ENCODE measurements around the gene CCNO.

Gene CCNO

DNA sequence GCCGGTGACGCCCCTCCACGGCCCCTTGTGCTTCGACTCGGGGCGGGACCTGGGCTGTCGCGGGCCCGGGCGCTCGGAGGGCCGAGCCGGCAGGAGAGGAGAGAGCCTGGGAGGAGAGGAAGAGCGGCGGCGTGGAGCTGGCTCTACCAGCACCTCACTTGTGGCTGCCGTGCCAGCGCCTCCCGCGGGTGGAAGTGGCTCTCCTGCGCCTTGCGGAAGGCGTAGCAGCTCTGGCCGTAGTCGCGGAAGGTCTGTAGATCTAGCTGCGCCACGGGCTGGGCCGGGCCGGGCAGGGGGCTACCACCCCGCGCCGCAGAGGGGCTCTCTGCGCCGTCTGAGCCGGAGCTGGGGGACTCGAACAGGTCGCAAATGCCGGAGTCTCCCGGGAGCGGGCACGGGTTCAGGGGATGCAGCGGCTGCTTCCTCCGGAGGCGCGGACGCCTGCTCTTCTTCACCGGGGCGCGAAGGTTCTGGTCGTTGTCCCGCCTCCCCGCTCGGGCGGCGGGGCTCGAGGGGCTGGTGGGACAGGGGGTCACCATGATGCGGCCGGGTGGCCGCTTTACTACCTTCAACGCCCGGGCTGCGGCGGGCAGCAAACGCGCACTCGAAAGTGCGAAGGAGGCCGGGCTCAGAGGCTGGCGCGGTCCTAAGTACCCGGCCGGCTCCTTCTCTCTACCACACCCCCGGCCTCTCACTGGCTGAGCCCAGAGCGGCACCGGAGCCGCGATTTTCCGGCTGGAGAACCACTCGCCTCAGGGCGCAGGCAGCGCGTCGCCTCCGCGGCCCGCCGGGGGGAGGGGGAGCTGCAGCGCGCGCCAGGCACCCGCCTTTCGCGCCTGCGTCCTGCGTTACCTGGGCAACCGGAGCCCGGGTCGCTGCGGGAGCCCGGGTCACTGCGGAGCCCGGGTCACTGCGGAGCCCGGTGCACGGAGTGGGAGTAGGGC, at the start of gene CCNO:
TSS of gene CCNO (minus strand) at position 624 of the 944 bp plus-strand sequence. CDS start at position 539, 85 bp downstream.
- peak; percentile 69 for DNase-seq

- no peak for DNase-seq
Measured at GRCh38 chr5:55278778-55279177, 45.4 kb upstream of the CCNO start.

- no peak for DNase-seq
Measured at GRCh38 chr5:55276771-55277170, 43.4 kb upstream of the CCNO start.

DNA sequence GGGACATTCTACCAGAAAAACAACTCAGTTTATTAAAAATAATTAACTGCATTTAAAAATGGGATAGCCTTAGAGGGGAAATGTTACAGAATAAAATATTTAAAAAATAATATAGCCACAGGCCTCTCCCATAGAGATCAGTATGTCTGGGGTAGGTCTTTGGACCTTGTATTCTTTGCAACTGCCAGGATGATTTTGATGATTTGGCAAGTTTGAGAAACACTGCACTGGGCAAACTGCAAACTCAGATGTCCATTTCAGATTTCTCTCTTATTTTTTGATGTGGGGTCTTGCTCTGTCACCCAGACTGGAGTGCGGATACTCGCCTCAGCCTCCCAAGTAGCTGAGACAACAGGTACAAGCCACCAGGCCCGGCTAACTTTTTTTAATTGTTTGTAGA, 24.9 kb upstream of the CCNO start:
- DNase-seq, result no peak

DNA sequence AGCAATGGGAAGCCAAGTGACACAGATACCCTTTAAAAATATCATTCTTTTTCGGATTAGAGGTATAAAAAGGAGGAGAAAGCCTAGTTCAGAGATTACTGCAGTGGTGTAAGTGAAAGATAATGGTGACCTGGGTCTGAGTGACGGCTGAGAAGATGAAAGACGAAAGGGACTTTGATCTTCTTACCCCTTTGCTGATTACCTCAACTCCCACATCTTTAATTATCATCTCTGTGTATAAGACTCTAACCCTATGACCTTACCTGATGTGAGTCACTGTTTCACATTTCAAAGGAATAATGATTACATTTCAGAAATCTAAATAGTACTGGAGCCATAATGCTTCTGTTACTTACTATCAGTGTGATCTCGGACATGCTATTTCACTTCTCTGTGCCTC, 21.4 kb upstream of the CCNO start:
- DNase-seq, result no peak

DNA sequence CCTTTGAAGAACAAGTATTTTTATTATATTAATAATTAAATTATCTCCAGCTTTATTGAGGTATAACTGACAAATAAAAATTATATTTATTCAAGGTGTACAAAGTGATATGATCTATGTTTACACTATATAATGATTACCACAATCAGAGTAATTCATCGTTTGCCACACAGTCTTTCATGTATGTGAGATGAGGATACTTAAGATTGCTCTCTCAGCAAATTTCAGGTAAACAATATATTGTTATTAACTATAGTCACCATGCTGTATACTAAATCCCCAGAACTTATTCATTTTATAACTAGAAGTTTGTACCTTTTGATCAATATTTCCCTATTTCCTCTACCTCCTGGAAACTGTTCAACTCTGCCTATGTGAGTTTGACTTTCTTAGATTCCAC, 16.7 kb upstream of the CCNO start:
- DNase-seq, result no peak

- DNase-seq, result no peak
Measured at GRCh38 chr5:55241746-55242145, 8.3 kb upstream of the CCNO start.

DNA sequence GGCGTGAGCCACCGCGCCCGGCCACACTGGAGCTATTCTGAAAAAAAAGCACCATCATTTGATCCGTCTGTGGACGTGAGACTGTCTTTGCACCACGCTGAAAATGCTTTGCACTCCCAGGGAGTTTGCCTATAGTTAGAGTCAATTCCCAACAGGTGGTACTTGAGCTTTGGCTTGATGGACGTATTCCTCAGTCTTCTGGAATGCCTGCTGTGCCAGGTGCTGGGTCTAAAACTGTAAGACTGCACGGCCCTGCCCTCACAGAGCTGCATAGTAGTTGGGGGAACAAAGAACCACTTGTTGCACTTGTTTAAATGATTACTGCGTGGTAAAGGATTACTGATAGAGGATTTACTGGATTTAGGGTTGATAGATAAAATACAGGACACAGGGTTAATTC, 3.4 kb upstream of the CCNO start:
- no peak for DNase-seq

DNA sequence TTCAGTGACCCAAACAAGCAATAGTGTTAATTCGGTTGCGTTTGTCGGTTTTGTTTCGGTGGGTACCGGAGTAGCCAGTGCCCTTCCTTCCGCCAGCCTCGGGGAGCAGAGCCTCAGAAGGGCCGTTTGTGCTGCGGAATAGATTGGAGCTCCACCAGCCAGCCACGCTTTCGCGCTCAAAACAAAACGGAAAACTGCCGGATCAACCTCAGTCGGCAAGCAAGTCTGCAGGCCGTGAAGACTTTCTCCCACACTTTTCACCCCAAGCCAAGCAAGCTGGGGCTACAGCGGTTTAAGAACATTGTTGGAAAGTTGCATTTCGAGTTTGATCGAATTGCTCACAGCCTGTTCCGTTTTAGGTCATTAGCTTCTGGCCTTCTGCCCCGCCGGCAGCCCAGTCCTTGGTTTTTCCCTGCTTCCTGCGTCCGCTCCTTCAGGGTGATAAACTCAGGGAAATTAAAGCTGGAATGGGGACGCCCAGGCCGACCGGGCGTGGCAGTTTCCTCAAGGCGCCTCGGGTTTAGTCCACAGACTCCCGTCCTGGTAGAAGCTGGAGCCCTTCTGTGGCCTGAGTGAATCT, 803 bp upstream of the CCNO start:
- DNase-seq, result no peak

GRCh38 chr5:55232271-55232984, 980 bp downstream of the CCNO start:
- no peak for DNase-seq

DNA sequence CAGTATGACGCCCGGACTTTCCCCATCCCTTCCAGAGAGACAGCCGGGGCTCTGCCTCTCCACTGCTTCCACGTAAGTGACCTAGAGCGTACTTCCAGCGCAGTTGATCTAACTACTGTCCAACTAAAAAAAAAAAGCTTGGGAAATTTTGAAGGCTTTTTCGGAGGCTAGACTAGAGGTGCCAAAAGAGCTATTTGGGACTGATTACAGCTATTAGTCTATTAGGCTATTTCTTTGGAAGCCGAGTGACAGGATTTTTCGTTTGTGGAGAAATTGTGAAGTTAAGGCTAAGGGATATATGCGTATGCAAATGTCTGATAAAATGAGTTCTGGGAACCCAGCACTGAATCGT, 1.5 kb downstream of the CCNO start:
- no peak for DNase-seq

DNA sequence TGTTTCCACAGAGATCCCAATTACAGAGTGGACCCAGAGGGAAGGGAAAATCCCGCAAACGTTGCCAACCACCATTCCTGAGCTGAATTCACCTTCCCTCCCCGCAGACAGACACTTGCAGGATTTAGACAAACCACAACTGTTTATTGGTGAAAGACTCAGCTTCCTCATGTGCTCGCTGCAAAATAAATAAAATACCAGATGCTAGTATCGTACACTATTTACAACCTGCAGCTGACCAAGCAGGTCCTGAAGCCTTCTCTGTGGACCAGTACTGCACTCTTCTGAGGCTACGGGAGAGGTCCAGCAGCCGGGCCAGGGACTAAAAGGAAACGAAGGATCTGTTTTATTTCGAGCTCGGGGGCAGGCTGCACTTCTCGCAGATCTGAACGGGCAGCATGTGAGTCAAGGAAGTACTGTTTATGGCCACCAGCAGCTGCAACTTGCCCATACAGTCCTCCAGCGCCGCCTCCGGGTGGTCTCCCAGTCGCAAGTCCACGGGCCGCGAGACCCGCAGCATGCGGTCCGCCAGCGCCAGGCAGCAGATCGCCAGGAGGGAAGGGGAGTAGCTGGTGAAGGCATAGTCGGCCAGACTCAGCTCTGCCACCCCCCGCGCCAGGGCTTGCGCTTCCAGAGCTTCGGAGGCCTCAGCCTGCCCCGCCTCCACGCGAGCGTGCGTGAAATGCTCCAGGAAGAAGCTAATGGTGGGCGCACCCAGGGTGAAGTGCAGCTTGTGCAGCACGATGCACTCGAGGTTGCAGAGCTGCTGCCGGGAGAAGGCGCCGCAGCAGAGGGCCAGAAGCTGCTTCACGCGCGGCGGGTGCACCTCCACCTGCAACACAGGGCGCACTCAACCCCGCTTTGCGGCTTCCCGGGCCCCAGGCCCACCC, 2.1 kb downstream of the CCNO start:
- DNase-seq, result peak; percentile 42

DNA sequence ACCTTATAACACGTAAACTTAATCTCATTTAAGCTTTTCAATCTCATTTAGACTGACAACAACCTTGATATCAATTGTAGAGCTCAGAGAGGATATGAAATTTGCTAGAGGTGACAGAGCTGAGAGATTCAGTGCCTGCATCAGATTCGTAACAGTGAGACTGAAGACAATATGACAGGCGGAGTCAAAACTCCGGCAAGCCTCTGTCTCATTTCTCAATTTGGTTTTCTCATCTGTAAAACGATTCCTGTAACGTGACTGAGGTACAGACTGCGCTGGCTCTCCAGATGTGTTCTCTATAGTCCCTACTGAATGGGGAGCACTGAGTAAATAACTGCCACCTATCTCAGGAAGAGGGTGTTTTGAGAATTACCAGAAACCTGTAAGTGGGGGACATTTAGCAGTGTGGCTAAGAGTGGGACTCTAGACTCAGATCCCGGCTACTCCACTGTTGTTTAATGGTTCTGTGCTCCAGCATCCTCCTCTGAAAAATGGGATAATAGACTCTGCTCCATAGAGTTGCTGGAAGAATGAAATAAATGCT, 3.2 kb downstream of the CCNO start:
- DNase-seq, result no peak

DNA sequence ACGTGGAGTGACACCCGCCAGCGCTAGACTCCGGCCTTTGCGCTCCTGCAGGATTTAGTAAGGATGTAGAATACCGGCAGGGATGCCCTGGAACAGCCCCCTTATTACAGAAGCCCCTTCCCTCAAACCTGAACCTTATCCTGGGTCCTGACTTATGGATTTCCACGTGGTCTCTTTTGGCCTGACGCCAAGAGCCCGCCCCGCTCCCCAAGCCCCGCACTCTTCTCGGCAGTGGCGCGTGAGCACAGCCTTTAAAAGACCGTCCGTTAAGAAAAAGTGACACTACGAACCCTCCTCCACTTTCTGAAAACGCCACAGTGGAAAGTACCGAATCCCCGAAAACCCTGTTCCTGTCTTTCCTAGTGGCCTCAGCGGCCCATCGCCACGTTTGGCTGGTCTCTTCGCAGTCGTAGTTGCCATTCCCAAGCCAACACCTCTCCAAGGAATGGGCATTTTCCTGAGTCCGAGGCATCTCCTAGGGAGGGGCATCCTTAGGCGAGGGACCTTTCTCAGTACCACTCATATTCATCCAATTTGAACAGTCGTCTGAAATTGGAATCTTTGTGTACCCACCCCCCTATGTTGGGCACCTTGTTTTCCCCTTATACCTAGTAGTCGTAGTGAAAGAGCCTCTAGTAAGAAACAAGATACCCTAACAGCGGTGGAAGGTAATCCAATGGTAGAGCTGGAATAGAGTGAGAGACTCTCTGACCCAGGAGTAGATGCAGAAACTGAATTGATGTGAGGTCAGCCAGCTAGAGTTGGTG, 5.6 kb downstream of the CCNO start:
- no peak for DNase-seq

GRCh38 chr5:55226934-55227663, 6.3 kb downstream of the CCNO start, which contains the start of gene MCIDAS:
Gene MCIDAS (minus strand): TSS chr5:55227315. CDS start chr5:55227138, 177 bp downstream.
- DNase-seq, result peak; percentile 76

DNA sequence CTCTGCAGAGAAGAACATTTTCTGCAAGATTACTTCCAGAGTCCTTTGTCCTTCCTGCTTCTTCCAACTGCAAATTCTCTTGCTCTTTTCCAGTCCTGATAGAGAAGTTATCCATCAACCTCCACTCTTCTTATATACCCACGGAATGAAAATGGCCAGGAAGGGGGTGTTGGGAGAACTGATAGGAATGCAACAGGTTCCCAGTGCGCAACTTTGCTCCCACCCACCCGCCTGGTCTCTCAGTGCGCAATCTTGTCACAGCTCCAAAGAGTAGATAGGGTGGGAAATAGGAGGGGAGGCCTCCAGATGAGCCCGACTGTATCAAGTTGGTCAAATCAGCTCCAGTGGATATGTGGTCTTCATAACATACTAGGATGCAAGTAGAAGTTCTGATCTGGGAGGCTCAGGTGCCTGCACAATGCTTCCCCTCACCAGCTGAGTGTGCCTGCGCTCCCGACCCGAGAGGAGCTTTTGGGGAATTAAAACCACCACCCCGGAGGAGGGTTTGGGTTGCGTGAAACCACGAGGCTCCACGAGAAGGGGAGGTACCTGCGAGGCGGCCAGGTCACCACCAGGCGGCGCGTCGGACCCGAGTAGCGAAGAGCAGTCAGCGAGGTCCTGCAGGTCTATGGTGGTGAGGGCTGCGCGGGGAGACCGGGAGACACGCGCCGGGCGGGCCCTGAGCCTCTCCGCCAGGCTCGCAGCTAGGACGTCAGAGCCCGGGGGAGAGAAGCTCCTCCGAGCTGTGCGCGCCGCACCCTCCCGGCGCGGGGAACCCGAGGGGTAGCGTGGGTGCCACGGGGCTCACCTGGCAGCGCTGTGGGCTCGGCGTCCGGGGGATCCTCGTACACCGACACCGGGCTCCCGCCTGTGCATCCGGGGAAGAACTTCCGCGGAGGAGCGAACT, 7.1 kb downstream of the CCNO start:
- peak; percentile 89 for DNase-seq

DNA sequence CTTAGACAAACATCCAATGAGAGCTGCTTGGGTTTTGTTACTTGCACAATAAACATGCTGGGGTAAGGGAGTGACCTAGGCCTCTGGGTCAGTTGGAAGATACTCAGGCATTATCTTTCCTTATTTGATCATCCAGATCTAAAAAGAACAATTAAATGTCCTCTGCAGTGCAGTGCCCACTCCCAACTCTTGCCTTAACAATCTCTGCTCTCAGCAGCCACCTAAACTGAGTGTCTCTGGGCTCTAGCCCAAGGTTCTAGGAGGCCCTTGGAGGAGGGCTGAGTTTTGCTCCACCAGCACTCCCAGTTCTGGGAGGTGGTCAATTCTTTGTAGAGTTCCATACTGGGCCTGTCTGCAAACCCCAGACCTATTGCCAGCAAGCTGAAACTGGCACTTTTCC, 8.1 kb downstream of the CCNO start:
- DNase-seq, result no peak

DNA sequence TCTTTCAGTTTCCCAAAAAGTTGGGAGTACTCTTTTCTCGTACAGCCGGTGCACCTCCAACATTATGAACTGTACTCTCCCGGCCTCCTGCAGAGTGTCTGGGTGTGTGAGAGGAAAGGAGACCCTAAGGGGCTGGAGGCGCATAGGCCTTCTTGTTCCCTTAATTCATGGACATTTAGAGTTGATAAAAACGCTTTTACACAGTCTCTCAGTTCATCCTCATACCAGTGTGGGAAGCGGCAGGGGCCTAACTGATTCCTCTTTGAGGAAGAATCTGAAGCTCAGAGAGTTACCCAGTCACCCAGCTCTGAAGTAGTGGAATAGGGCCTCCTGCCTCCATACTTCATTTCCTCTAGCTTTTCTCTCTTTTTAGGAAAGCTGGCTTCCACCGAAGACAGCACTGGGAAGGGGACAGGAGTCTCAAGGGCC, 9.6 kb downstream of the CCNO start:
- no peak for DNase-seq

- DNase-seq, result peak; percentile 43
Measured at GRCh38 chr5:55222985-55223811, 10.2 kb downstream of the CCNO start.

All from stimulated activated CD8-positive, alpha-beta memory T cell treated with anti-CD3 and anti-CD28 coated beads, Interleukin-4, amount 100 ng/mL, for 48 hours (primary cell).